Myocyte (in vitro differentiated cells): Measurements from ENCODE around the gene ARL10. TPM values are rescaled to one million over a fixed set of nuclear protein-coding genes. Genes with fewer than 3 reads are reported as not detected.

Source experiments
- DNase-seq: peaks from one replicate; pipeline ENCODE4 v3.0.0-alpha.2; 2012; ENCODE audit warnings: low read depth
- total RNA-seq: library from RNA; depleted of rRNA; stranded (reverse); fragments of >200 nt; gene quantifications from 2 replicates; pipeline ENCODE4 v1.2.3, GENCODE V29; 2014

The ARL10 gene
- total RNA-seq, 1 donor from 2014 or later: 6.5 TPM

- peak; percentile 49 for DNase-seq
Observed at GRCh38 chr5:176410486-176411180, 45.3 kb downstream of the ARL10 start.

GRCh38 chr5:176412517-176413254, 47.4 kb downstream of the ARL10 start:
- no peak for DNase-seq

GRCh38 chr5:176413255-176413565, 47.9 kb downstream of the ARL10 start:
- DNase-seq: peak; percentile 57

- no peak for DNase-seq
Observed at GRCh38 chr5:176413709-176414191, 48.5 kb downstream of the ARL10 start.

GRCh38 chr5:176414704-176415103, 49.4 kb downstream of the ARL10 start:
- no peak for DNase-seq

GRCh38 chr5:176415240-176415951, 50.1 kb downstream of the ARL10 start:
- DNase-seq: peak; percentile 77

- peak; percentile 85 for DNase-seq
Observed at GRCh38 chr5:176415952-176416924, 51.0 kb downstream of the ARL10 start, which contains the start of gene CLTB. TSS of gene CLTB (minus strand) at chr5:176416539. CDS start at chr5:176416363, 176 bp downstream.

GRCh38 chr5:176416965-176417364, 51.7 kb downstream of the ARL10 start:
- DNase-seq: no peak

- no peak for DNase-seq
Observed at GRCh38 chr5:176418251-176418650, 53.0 kb downstream of the ARL10 start.

GRCh38 chr5:176420086-176420485, 54.8 kb downstream of the ARL10 start:
- no peak for DNase-seq

- DNase-seq: no peak
Observed at GRCh38 chr5:176420972-176421544, 55.8 kb downstream of the ARL10 start.

- no peak for DNase-seq
Observed at GRCh38 chr5:176424181-176424580, 58.9 kb downstream of the ARL10 start.

GRCh38 chr5:176425138-176425537, 59.9 kb downstream of the ARL10 start:
- no peak for DNase-seq

- DNase-seq: no peak
Observed at GRCh38 chr5:176425791-176426190, 60.5 kb downstream of the ARL10 start.

GRCh38 chr5:176426876-176427275, 61.6 kb downstream of the ARL10 start:
- no peak for DNase-seq

GRCh38 chr5:176427971-176428370, 62.7 kb downstream of the ARL10 start:
- DNase-seq: no peak

GRCh38 chr5:176429972-176430371, 64.7 kb downstream of the ARL10 start:
- no peak for DNase-seq
